Measurements from ENCODE around the gene LUC7L3.

Gene LUC7L3

GRCh38 chr17:50697663-50698272 is 21.6 kb upstream of the LUC7L3 start:
- TF ChIP-seq REST (IDR thresholded peaks at IDR 0.05; ENCODE audit: insufficient read depth in 1 of 2, low read depth in 2 of 2, low read length in 2 of 2) (no peak), SIN3A (IDR thresholded peaks at IDR 0.05; ENCODE audit: borderline replicate concordance, insufficient read depth, low read length) (no peak)

GRCh38 chr17:50699410-50699809 is 20.0 kb upstream of the LUC7L3 start:
- TF ChIP-seq FOXP2 (optimal IDR thresholded peaks at IDR 0.05; ENCODE audit: borderline replicate concordance, extremely low read depth, extremely low read length, insufficient read depth) (no peak), POLR2AphosphoS5 (IDR thresholded peaks at IDR 0.05; ENCODE audit: low read depth, low read length) (no peak)

- no peak for TF ChIP-seq TAF1 (IDR thresholded peaks at IDR 0.05; ENCODE audit: borderline replicate concordance, insufficient read depth, low read length)
- no peak for TF ChIP-seq REST (IDR thresholded peaks at IDR 0.05; ENCODE audit: insufficient read depth in 1 of 2, low read depth in 2 of 2, low read length in 2 of 2)
- no peak for TF ChIP-seq POLR2AphosphoS5 (IDR thresholded peaks at IDR 0.05; ENCODE audit: low read depth, low read length)
- no peak for TF ChIP-seq SIN3A (IDR thresholded peaks at IDR 0.05; ENCODE audit: borderline replicate concordance, insufficient read depth, low read length)
- TF ChIP-seq FOXP2 (optimal IDR thresholded peaks at IDR 0.05; ENCODE audit: borderline replicate concordance, extremely low read depth, extremely low read length, insufficient read depth): no peak
Measured at GRCh38 chr17:50703162-50703561, 16.2 kb upstream of the LUC7L3 start.

- TF ChIP-seq SIN3A (IDR thresholded peaks at IDR 0.05; ENCODE audit: borderline replicate concordance, insufficient read depth, low read length) (peak; percentile 96; the same call in 1 of the 2 replicates), POLR2AphosphoS5 (IDR thresholded peaks at IDR 0.05; ENCODE audit: low read depth, low read length) (peak; percentile 61), FOXP2 (optimal IDR thresholded peaks at IDR 0.05; ENCODE audit: borderline replicate concordance, extremely low read depth, extremely low read length, insufficient read depth) (peak; percentile 64), TAF1 (IDR thresholded peaks at IDR 0.05; ENCODE audit: borderline replicate concordance, insufficient read depth, low read length) (peak; percentile 97; the same call in 1 of the 2 replicates), REST (IDR thresholded peaks at IDR 0.05; ENCODE audit: insufficient read depth in 1 of 2, low read depth in 2 of 2, low read length in 2 of 2) (peak in 1 of 2 experiments; percentile 75; a peak in 2 of 4 replicates)
Measured at GRCh38 chr17:50707289-50708049, 11.9 kb upstream of the LUC7L3 start, which contains the start of gene ANKRD40. Gene ANKRD40 (minus strand): TSS chr17:50707914. CDS start chr17:50707654, 260 bp downstream.

GRCh38 chr17:50708050-50709000 is 11.1 kb upstream of the LUC7L3 start:
- TF ChIP-seq TAF1 (IDR thresholded peaks at IDR 0.05; ENCODE audit: borderline replicate concordance, insufficient read depth, low read length) (no peak), REST (IDR thresholded peaks at IDR 0.05; ENCODE audit: insufficient read depth in 1 of 2, low read depth in 2 of 2, low read length in 2 of 2) (no peak), FOXP2 (optimal IDR thresholded peaks at IDR 0.05; ENCODE audit: borderline replicate concordance, extremely low read depth, extremely low read length, insufficient read depth) (no peak), SIN3A (IDR thresholded peaks at IDR 0.05; ENCODE audit: borderline replicate concordance, insufficient read depth, low read length) (no peak), POLR2AphosphoS5 (IDR thresholded peaks at IDR 0.05; ENCODE audit: low read depth, low read length) (no peak)

Measured in PFSK-1 (cell line).